HPDE6-E6E7 (cell line): Measurements from ENCODE around the gene ERCC6L.
"Not testable (repeated sequence)": the region's sequence is repeated elsewhere in the genome, so short reads cannot be mapped to it uniquely, and the experiment has no call there.

ENCODE experiments used
- DNase-seq: peaks from one replicate; pipeline ENCODE4 v3.0.0; 2011; ENCODE audit warnings: missing footprints; ENCODE audit errors: extremely low spot score

Gene ERCC6L

DNA sequence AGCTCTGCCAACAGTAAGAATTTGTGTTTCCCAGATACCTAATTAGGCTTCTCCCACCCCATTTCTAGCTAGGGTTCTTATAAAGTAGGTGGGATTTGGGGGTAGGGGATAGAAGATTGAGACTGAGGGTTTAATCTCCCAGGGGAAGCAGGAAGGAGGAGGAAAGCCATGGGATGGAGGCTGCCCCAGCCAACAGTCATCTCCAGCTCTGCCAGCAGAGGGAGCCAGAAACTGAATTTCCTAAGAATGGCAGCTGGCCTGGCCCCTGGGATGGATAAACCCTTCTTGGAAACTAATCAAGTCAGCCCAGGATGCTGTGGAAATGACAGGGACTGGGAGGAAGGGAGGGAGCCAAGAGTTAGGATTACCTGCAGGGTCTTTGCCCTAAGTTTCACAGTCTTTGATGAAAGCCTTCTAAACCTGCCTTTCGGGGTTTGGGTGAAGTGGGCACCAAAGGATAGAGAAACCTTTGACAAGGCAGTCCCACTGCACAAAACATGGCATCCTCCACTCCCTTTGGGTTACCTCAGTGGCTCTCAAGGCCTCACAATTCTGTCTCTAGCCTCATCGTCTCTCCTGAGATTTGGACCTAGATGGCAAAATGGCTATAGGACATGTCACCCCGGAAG, 6.7 kb upstream of the ERCC6L start:
- peak; percentile 67 for DNase-seq

DNA sequence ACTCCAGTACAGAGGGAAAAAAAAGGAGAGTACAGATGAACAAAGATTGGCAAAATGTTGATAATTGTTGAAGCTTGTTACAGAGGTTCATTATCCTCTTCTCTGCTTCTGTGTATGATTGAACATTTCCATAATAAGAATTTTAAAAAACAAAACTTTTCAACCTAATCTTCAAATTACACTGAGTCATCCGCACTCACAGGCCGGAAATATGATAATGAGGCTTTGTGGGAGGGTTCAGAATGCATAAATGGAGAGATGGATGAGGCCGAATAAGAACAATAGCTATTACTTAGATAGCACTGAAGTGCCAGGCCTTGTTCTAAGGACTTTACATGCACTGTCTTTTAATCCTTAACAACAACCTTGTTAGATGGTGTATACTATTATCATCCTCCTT, 4.6 kb upstream of the ERCC6L start:
- no peak for DNase-seq

DNA sequence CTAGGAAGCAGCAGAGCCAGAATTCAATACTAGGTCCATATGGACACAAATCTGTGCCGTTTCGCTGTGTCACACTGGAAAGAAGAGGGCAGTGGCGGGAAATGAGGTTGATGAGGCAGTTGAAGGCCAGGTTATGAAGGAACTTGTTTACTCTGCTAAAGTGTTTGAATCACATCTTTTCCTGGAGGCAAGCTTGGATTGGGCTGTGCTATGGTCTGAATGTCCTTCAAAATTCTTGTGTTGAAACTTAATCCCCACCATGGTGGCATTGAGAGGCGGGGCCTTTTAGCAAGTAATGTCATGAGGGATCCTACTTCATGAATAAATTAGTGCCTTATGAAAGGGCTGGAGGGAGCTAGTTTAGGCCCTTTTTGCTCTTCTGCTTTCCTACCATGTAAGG, 2.1 kb upstream of the ERCC6L start:
- no peak for DNase-seq

DNA sequence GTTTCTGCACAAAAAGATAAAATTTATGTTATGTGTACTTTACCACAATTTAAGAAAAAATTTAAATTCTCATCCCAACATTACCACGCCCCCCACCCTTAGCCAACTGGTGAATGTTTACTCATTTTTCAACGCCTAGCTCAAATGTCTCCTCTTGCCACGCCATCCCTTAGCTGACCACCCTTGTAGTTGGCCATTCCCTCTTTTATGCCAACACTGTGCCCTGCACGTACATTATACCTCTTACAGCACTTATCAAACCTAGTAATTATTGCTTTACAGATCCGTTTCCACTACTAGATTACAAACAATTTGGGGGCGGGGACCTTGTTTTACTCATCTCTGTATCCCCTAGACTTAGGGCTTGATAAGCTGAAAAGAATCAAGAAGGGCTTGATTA, 644 bp downstream of the ERCC6L start:
- no peak for DNase-seq

DNA sequence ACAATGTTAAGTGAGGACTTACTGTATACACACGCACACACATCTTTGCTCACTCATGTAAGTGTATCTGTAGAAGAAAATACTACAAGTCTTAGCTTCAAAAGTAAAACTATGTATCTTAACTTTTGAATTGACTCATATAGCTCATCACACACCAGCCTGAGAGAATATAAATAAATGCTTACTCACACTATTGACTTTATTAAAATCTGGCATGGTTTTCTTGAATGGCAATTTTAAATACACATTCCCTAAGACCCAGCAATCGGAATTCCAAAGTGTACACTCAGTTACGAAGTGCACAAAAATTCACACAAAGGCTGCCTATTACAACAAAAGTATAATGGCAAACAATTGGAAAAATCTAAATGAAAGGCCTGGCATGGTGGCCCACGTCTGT, 2.0 kb downstream of the ERCC6L start:
- no peak for DNase-seq

DNA sequence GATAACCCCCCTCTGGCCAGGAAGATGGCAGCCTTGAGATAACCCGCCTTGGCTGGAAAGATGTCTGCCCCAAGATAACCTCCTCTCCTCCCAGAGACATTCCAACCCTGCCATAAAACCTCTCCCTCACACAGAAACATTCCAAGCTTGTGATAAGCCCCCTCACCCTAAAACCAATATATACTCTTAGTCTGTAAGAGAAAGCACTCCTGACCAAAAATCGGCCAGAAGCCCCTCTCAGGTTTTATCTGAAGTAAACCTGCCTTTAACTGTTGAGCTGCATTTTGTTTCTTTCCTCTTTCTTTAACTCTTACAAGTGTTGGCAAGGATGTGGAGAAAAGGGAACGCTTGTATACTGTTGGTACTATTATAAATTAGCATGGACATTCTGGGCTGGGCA, 8.5 kb downstream of the ERCC6L start:
- DNase-seq, result no peak

DNA sequence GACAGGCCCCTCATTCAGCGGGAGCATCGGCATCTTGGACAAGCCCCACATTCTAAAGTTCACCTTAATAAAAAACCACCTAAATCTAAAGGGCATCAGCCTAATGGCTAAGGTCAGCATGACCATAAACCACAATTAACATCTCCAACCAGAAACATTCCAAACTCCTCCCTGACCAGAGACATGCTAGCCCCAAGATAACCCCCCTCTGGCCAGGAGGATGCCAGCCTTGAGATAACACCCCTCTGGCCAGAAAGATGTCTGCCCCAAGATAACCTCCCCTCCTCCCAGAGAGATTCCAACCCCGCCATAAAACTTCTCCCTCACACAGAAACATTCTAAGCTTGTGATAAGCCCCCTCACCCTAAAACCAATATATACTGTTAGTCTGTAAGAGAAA, 18.5 kb downstream of the ERCC6L start:
- not testable (repeated sequence) for DNase-seq

DNA sequence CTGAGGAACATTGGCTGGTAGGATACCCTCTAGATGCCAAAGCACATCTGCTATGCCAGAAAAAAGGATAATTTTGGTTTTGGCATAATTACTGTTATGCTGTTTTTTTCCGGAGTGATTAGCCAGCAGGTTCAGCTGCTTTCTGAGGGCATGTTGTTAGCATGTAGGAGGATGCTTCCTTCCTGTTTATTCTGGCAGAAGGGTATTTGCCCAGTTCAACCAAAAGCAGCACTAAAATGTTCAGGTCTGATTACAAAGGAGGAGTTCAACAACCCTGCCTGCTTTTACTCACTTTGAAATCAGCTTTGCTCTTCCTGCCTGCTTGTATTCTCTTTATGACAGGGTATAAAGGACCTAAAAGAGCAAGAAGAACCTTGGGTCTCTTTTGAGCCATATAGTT, 21.9 kb downstream of the ERCC6L start:
- DNase-seq, result no peak

DNA sequence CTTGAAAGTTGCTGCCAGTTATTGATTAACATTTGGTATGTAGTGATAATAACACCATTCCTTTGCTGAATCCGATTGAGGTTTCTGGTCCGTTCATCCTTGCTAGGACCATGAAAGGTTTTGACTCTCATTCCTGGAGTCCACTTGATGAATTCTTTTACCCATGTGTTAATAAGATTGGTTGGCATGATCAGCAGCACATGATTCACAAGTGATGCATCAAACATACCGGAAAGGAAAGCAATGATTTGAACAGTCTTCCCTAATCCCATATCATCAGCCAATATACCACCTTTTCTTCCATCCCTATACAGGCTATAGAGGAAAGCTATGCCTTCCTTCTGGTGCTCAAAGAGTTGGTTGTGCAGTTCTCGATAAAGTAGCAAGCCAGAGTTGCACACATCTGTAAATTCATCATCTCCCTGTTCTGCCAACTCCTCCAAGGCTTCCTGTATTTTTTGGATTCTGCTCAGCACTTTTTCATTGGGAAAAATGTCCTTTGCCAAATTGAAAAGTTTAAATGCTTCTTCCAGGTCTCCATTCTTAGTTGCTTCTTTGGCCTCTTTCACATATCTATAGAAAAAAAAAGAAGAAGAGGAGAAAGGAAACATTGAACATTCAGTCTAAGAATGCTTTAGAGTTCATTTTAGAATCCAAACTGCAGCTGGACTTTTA, 30.6 kb downstream of the ERCC6L start:
- DNase-seq, result no peak

DNA sequence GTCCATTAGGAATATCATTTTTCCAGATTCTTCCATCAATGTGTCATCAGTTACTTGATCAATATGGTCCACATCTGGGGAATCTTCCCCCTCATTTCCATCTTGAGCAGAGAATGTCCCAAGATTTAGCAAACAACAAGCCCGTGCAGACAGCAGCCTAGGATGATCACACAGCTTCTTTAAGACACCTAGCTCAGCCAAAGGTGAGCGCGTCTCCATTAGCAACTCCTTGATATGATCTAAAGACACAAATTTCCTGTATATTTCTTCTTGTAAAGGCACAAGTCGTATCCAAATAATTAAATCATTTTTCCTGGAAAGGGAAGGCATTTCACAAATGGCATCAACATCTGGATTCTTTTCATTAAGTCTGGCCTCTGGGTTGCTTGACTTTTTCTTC, 31.5 kb downstream of the ERCC6L start:
- no peak for DNase-seq

DNA sequence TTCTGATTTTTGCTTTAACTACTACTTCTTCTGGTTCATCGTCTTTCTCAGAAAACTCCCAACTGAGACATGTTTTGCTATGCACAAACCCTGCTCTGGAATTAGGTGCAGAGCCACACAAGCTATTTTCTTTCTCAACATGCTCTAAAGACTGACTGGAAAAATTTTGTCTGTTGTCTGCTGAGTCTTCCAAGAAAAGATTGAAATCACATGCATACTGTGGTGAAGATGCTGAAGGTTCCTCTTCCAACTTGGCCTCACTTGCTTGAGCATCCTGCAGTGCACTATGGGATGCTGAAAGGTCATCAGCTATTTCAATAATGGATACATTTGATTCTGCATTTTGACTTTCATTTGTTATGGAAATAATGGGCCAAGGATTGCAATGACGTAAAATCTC, 33.1 kb downstream of the ERCC6L start:
- no peak for DNase-seq

DNA sequence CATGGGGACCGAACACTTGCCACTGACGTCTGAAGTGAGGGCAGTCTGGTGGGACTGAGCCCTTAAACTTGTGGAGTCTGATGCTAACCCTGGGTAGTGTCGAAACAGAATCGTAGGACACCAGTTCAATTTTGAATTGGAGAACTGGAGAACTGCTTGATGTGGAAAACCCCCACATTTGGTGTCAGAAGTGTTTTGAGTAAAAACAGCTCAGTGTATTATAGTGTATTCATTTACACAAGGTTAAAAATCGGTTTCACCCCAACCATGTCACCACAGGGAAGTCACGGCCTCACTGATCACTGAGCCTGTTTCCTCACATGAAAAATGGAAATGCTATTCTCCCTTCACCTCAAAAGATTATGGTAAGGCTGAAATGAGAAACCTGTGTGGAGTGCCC, 35.4 kb downstream of the ERCC6L start:
- no peak for DNase-seq

DNA sequence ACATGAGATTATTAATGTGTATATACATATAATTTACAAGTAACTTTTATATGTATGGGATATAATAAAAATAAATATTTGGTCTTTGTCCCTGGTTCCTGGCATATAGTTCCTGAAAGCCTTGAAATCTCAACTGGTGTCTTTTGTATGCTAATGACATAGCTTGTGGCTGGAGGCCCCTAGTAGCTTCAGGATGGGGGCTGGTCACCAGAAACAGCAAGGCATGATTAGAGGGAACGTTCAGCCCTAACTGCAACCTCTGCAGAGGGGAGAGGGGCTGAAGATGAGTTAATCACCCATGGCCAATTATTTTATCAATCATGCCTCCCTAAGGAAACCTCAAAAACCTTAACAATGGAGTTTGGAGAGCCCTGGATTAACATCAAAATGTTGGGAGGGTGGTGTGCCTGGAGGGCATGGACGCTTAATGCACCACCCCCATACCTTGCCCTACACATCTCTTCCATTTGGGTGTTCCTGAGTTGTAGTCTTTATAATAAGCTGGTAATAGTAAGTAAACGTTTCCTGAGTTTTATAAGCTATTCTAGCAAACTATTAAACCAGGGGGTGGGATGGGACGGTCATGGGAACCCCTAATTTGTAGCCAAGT, 35.9 kb downstream of the ERCC6L start:
- DNase-seq, result no peak

DNA sequence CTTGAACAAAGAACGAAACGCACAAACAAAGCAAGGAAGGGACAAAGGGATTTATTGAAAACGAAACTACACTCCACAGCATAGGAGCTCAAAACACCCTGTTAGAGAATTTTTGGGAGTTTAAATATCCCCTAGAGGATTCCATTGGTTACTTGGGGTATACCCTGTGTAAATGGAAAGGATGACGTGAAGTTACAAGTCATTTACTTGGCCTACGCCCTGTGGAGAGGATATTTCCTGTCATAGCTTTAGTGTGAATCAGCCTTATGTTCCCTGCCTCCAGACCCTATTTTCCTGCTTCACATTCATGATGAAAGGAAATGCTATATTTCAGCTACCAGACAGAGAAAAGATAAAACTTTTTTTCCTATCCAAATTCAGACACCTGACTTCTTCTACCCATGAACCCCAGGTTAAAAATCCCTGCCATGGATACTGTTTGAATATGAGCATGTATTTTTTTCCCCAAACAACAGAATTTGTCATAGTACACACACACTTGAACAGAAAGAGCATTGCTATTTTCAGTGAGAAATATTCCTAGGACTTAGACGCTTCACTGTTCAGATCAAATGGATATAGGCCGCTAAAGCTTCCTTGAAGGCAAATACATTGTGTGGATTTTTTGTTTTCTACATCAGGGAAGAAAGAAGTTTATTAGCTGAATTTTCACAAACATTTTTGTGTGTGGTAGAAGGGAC, 36.8 kb downstream of the ERCC6L start:
- no peak for DNase-seq

DNA sequence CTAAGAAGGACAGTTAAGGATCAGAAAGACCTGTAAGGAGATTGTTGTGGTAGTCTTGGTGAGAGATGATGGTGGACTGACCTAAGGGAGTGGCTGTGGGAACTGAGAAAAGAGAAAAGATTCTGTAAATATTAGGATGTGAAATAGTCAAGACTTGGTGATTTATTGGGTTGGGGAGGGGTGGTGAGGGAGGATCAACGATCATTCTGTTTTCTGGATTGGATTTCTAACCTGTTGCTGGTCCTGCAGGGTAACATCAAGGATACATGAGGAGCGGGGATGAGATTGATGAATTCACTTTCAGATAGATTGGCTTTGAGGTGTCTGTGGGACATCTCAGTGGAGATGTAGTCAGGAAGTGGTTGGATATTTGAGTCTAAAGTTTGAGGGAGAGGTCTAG, 55.9 kb downstream of the ERCC6L start:
- no peak for DNase-seq

DNA sequence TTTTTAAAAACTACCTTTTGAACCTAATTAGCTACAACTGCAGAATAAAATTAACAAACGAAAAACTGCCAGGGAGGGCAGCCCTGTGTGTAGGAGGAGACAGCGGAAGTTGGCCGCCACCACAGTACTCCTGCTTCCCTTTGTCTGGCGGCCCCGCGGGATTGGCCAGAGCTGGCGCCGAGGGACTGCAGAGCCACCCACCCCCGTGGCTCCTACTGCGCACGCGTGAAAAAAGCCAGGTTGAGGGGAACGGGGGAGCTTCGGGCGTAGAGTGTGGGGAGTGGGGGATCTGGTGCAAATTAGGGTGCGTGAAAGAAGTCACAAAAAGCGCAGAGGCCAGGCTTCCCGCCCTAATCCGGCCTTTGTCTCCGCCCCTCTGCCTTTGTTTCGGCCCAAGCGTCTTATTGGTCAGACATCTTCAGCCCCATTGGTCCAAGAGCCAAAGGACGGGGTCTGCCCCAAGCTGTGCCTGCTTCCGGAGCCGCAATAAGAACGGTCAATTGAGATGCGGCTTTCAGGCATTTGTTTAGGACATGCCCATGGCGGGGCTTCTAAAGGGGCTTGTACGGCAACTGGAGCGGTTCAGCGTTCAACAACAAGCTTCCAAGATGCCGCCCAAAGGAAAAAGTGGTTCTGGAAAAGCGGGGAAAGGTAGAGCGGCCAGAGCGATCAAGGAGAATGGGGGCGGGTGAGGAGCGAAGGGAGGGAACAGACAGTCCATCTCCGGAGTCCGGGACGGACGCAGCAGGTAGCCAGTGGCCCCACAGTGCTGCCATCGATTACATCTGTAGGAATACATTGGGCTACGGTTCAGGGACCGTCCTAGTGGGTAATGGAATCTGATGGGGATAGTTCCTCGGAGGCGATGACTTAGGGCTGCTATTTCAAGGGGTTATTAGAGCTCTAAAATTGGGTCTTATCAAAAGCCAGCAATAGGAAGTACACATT, 57.4 kb downstream of the ERCC6L start, which contains the start of gene PIN4:
PIN4 (plus strand) TSS at position 580 of the 948 bp plus-strand sequence; CDS start at position 609, 29 bp downstream.
- DNase-seq, result peak; percentile 61

DNA sequence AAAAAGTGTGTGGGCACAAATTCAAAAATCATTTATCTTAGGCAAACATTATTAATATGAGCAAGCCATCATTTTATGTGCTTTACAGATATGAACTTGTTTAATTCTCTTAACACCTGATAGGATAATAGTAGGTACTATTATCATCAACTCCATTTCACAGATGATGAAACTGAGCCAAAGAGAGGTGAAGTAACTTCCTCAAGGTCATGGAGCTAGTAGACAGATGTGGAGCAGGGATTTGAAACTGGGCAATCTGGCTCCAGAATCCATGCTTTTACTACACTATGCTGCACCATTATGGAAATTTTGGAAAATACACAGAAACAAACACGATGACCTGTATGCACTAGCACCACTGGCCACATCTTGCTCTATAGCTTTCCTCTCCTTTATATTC, 58.3 kb downstream of the ERCC6L start:
- no peak for DNase-seq

DNA sequence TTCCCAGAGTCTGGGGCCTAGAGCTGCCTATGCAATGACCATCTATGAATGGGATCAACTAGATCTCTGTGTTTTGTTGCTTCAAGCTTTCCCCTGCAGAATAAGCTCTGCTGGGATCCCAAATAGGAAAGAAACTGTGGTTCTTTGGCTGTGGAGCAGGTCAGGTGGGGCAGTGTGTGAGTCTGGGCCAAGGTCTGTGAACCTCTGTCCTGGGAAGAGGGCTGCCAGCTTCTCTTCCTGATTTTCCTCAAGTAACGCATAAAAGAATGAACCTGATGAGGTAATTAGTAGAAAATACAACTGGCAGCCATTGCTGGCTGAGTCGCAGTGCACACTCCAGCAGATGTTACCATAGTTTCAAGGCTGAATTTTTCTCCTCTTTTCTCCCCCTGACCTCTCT, 61.8 kb downstream of the ERCC6L start:
- DNase-seq, result no peak

DNA sequence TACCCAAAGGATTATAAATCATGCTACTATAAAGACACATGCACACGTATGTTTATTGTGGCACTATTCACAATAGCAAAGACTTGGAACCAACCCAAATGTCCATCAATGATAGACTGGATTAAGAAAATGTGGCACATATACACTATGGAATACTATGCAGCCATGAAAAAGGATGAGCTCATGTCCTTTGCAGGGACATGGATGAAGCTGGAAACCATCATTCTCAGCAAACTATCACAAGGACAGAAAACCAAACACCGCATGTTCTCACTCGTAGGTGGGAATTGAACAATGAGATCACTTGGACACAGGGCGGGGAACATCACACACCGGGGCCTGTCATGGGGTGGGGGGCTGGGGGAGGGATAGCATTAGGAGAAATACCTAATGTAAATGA, 62.5 kb downstream of the ERCC6L start:
- DNase-seq, result not testable (repeated sequence)

DNA sequence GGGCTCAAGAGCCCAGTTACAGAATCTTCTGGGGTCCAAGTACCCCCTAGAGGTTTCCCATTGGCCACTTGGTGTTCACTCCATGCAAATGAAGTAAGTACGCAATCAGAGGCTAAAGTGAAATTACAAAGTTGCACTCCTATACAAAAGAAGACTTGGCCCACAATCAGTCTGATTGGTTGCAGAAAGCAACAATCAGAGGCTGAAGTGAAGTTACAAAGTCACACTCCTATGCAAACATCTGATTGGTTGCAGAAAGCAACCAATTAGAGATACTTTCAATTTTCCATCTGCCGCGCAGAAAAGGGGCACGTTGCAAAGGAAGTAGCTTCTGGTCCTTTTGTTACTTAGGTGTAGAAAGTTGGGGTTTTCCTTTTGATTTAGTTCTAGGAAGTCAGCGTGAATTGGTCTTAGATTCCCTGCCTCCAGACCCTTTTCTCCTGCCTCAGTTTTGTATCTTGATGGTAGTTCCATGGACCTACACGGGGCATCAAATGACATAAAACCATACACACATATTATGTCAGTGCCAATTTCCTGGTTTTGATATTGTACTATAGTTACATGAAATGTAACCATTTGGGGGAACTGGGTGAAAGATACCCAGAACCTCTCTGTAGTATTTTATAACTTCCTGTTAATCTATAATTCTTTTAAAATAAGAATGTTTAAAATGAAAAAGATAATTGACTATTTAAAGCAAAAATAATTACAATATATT, 69.7 kb downstream of the ERCC6L start:
- DNase-seq, result no peak

DNA sequence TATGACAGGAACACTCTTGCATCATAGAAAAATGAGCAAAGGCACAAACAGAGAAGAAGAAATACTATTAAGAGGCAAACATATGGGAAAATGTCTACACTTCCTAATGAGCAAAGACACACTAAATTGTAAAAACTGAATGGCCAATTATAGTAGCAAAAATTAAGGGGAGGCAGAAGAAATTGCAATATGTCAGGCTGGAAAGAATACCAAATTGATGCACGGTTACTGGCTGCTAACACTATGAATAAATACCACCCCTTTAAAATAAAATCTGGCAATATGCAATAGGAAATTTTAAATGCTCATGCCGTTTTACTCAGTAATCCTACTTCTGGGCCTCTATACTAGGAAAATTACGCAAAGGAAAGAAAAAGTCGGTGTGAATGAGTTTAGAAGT, 73.3 kb downstream of the ERCC6L start:
- DNase-seq, result no peak
